Thyroid gland (tissue), 4 donors: ENCODE results near the gene REV3L. TPM values are rescaled to one million over a fixed set of nuclear protein-coding genes. Genes with fewer than 3 reads are reported as not detected.

ENCODE experiments used
- DNase-seq, 2 donors: peaks; one replicate each; pipeline ENCODE4 v3.0.0-alpha.2; 2019
- H3K27ac ChIP-seq, 3 donors: fragments of 200-600 bp; sonication (generic); 1 replicate in 2 of 3; 2 replicates in 1 of 3; pipeline ENCODE4 v1.5.1; 2016 to 2019; ENCODE audit warnings: mild to moderate bottlenecking in 1 of 3, moderate library complexity in 1 of 3
- H3K27me3 ChIP-seq: fragments of 200-600 bp; sonication (generic); one replicate; pipeline ENCODE4 v1.5.1; 2019
- H3K36me3 ChIP-seq, 2 donors: fragments of 200-600 bp; sonication (generic); one replicate each; pipeline ENCODE4 v1.5.1; 2016 to 2019
- H3K4me1 ChIP-seq, 2 donors: fragments of 200-600 bp; sonication (generic); one replicate each; pipeline ENCODE4 v1.5.1; 2017 to 2019
- H3K4me3 ChIP-seq, 3 donors: fragments of 200-600 bp; sonication (generic); replicated peaks in 1 of 3; 1 replicate in 2 of 3; 2 replicates in 1 of 3; pipeline ENCODE4 v1.5.1; 2016; ENCODE audit warnings: mild to moderate bottlenecking in 1 of 3
- H3K9me3 ChIP-seq: fragments of 200-600 bp; sonication (generic); one replicate; pipeline ENCODE4 v1.5.1; 2017
- POLR2A ChIP-seq, 2 donors: fragments of 450-650 bp; IDR thresholded peaks; one replicate each; pipeline ENCODE4 v1.6.1; 2017; ENCODE audit warnings: antibody characterized with exemption in 2 of 2, mild to moderate bottlenecking in 2 of 2, moderate library complexity in 1 of 2
- WGBS, 2 donors: methylation state at CpG; one replicate each; pipeline ENCODE4 v1.1.5; 2017; 5-methylcytosine and 5-hydroxymethylcytosine counted together
- intact Hi-C: fragments of 100-400 bp; cut with DNase I; formaldehyde crosslinking; loops from one replicate; pipeline ENCODE4 v1.15.1; 2023
- total RNA-seq, 4 donors: library from RNA; depleted of rRNA; stranded (reverse); fragments of >200 nt; gene quantifications; one replicate each; pipeline ENCODE4 v1.2.3, GENCODE V29; 2016
- TF ChIP-seq, protein P1 (sequence below), 6 experiments: fragments of 200-600 bp in 3 of 6; fragments of 450-650 bp in 3 of 6; sonication (generic) in 3 of 6; IDR thresholded peaks; one replicate each; pipeline ENCODE4 v1.5.1; 2016 to 2019; ENCODE audit warnings: antibody characterized with exemption in 6 of 6, mild to moderate bottlenecking in 2 of 6, inconsistent platforms in 1 of 6, moderate library complexity in 1 of 6

Gene REV3L
- total RNA-seq, 4 donors from 2014 or later, result 38.2 to 73.5 (median 60.0) TPM

DNA sequence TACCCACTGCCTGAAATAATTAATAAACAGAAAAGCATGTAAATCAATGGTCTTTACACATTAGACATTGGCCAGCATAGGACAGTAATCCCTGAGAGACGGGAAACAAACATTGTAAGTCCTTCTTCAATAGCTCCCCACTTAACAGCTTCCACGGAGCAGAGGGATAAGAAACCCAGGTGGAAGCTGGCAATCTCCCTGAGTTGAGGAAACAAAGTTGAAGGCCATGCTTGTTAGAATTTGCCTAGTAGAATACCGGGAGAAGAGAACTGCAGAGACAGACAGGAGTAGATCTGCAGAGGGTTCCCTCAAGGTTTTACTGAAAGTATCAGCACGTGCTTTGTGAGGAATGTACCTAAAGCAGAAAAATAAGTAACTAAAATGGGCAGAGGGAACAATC lies 33.9 kb downstream of the REV3L start:
- TF ChIP-seq, protein P1, sequence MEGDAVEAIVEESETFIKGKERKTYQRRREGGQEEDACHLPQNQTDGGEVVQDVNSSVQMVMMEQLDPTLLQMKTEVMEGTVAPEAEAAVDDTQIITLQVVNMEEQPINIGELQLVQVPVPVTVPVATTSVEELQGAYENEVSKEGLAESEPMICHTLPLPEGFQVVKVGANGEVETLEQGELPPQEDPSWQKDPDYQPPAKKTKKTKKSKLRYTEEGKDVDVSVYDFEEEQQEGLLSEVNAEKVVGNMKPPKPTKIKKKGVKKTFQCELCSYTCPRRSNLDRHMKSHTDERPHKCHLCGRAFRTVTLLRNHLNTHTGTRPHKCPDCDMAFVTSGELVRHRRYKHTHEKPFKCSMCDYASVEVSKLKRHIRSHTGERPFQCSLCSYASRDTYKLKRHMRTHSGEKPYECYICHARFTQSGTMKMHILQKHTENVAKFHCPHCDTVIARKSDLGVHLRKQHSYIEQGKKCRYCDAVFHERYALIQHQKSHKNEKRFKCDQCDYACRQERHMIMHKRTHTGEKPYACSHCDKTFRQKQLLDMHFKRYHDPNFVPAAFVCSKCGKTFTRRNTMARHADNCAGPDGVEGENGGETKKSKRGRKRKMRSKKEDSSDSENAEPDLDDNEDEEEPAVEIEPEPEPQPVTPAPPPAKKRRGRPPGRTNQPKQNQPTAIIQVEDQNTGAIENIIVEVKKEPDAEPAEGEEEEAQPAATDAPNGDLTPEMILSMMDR (IDR thresholded peaks at IDR 0.05), result no peak
- no peak for TF ChIP-seq POLR2A (IDR thresholded peaks at IDR 0.05)
- Histone ChIP-seq H3K4me1 (peaks cover 0 to 4% of the 10 kb centered on the region in 2 donors), H3K27ac (no peak overlapping the region), H3K27me3 (no peaks in the 10 kb centered on the region), H3K9me3 (no peaks in the 10 kb centered on the region), H3K4me3 (no peak overlapping the region), H3K36me3 (no peaks in the 10 kb centered on the region)
- intact Hi-C loops, result no loop called here
- 88 to 89% methylated on average over 4 of the region's 4 CpGs for WGBS, 2 donors
- DNase-seq, result no peak

DNA sequence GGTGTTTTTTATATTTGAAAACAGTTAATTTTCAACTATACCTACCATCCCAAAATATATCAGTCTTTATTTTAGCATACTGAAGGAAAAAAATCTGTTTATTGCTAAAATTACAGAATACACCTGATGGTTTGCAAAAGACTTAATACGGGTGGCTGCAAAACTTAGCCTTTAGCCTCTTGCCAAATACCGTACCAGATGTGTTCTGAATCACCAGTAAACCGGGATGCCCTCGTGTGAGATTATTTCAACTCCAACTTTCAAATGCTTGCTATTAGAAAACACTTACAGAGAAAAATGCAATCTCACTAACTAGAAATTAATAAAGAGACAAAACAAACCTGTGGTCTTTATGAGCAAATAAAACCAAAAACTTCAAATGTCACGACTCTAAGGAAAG lies 36.0 kb downstream of the REV3L start:
- intact Hi-C loops, result no loop called here
- Histone ChIP-seq H3K4me3 (no peak overlapping the region), H3K27me3 (no peaks in the 10 kb centered on the region), H3K36me3 (no peaks in the 10 kb centered on the region), H3K4me1 (peaks cover 0 to 4% of the 10 kb centered on the region in 2 donors), H3K27ac (no peak overlapping the region), H3K9me3 (no peaks in the 10 kb centered on the region)
- WGBS, 2 donors, result 91 to 92% methylated on average over 5 of the region's 5 CpGs
- DNase-seq, result no peak
- TF ChIP-seq POLR2A (IDR thresholded peaks at IDR 0.05), result no peak
- TF ChIP-seq, protein P1 (IDR thresholded peaks at IDR 0.05), result no peak

DNA sequence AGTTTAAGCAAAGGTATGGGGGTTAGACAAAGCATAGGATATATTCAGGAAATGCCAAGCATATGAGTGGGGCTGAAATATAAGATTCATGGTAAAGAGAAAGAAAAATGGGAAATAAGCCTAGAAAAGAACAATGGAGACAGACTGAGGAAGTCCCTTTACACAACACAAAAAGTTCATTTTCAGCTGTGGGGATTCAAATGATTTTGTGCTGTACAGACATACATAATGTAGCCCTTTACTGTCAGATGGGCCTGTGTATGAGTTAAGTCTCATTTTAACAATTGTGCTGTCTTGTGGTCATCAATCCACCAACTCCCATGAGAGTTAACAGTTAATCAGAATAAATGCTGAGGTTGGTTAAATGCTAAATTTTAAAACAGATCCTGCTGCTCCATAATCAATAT lies 37.2 kb downstream of the REV3L start:
- H3K4me1 ChIP-seq, result peaks cover 3 to 4% of the 10 kb centered on the region in 2 donors

DNA sequence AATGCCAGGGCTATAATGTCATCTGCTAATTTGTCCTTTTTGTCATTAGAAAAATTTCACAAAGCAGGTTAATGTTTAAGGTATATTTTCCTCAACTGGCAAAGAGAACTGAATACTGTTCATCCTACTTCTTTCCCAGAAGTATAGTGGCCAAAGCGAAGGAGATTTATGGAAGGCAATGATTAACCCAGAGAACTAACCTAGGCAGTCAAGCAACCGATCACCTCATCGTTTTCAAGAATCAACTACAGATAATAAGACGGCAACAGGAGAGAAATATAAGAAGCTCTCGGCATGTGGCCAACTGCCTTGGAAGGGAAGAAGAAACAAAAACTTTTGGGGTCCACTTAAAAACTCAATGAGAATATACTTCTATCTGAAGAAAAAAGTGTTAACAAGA lies 38.2 kb downstream of the REV3L start:
- H3K27me3 ChIP-seq, result no peaks in the 10 kb centered on the region
- no peak overlapping the region for H3K4me3 ChIP-seq
- H3K4me1 ChIP-seq, result peaks cover 0 to 9% of the 10 kb centered on the region in 2 donors
- no peak for TF ChIP-seq POLR2A (IDR thresholded peaks at IDR 0.05)
- TF ChIP-seq, protein P1 (IDR thresholded peaks at IDR 0.05), result no peak
- no peak for DNase-seq
- H3K9me3 ChIP-seq, result no peaks in the 10 kb centered on the region
- H3K36me3 ChIP-seq, result no peaks in the 10 kb centered on the region
- no peak overlapping the region for H3K27ac ChIP-seq
- WGBS, 2 donors, result 92 to 99% methylated on average over 5 of the region's 5 CpGs
- intact Hi-C loops, result no loop called here

More for the DNA sequence above, 37.2 kb downstream of the REV3L start:
- no peak for DNase-seq
- Histone ChIP-seq H3K36me3 (no peaks in the 10 kb centered on the region), H3K9me3 (no peaks in the 10 kb centered on the region), H3K27ac (no peak overlapping the region), H3K4me3 (no peak overlapping the region), H3K27me3 (no peaks in the 10 kb centered on the region)
- TF ChIP-seq, protein P1 (IDR thresholded peaks at IDR 0.05), result no peak
- TF ChIP-seq POLR2A (IDR thresholded peaks at IDR 0.05), result no peak
- intact Hi-C loops, result no loop called here

DNA sequence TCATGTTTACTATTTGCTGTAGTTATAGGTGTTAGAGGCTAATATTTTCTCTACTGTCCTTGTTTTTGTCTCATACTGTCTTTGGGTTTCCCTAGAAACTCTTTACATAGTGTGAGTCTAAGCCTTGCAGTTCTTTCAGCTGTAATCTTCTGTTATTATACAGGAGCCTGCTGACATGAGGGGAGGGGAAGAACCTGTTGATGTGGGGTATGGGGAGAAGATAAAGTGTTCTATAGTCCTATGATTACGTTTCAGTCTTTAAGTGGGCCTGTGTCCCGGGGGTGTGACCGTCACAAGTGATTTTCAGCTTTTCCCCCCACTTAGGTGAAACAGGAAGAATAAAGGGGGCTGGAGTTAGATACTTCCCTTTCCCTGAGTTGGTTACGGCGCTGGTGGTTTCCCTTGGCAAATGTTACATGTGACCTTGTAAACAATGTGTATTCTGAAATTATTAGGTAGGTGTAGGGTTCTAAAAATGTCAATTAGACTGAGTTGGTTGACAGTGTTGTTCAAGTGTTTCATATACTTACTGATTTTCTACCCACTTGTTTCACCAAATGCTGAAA lies 41.3 kb downstream of the REV3L start:
- 70 to 79% methylated on average over 5 of the region's 5 CpGs for WGBS, 2 donors
- Histone ChIP-seq H3K9me3 (no peaks in the 10 kb centered on the region), H3K27ac (no peak overlapping the region)

More for the DNA sequence above, 41.3 kb downstream of the REV3L start:
- no peak for DNase-seq
- Histone ChIP-seq H3K4me3 (no peak overlapping the region), H3K27me3 (no peaks in the 10 kb centered on the region), H3K36me3 (no peaks in the 10 kb centered on the region), H3K4me1 (peaks cover 0 to 9% of the 10 kb centered on the region in 2 donors)
- TF ChIP-seq, protein P1 (IDR thresholded peaks at IDR 0.05), result no peak
- TF ChIP-seq POLR2A (IDR thresholded peaks at IDR 0.05), result no peak
- intact Hi-C loops, result no loop called here
